HL-60 (cell line): ENCODE results near the gene PRAMEF7.
"Not testable (repeated sequence)": the region's sequence is repeated elsewhere in the genome, so short reads cannot be mapped to it uniquely, and the experiment has no call there.

Source experiments
- DNase-seq, 2 experiments: peaks; one replicate each; pipeline ENCODE4 v3.0.0-alpha.2; 2010 to 2020; ENCODE audit warnings: low read depth in 1 of 2, low spot score in 1 of 2
- H3K27ac ChIP-seq: fragments of 250-450 bp; sonication (Bioruptor Pico); replicated peaks from 2 replicates; pipeline ENCODE4 v1.5.1; 2020; ENCODE audit warnings: mild to moderate bottlenecking, moderate library complexity
- H3K27me3 ChIP-seq: fragments of 250-450 bp; sonication (Bioruptor Pico); 2 replicates; pipeline ENCODE4 v1.5.1; 2021; ENCODE audit warnings: mild to moderate bottlenecking, moderate library complexity; ENCODE audit not compliant: insufficient read depth, poor library complexity, severe bottlenecking
- H3K4me3 ChIP-seq: replicated peaks from 2 replicates; pipeline ENCODE4 v1.5.1; 2011; ENCODE audit warnings: mild to moderate bottlenecking, control low read depth, low read length; ENCODE audit not compliant: insufficient read depth
- long read RNA-seq: library from polyadenylated mRNA; unstranded; transcript quantifications from one replicate; pipeline ENCODE4 v2.0.0, GENCODE V29; 2020

Gene PRAMEF7
- long read RNA-seq = 0 reads

DNA sequence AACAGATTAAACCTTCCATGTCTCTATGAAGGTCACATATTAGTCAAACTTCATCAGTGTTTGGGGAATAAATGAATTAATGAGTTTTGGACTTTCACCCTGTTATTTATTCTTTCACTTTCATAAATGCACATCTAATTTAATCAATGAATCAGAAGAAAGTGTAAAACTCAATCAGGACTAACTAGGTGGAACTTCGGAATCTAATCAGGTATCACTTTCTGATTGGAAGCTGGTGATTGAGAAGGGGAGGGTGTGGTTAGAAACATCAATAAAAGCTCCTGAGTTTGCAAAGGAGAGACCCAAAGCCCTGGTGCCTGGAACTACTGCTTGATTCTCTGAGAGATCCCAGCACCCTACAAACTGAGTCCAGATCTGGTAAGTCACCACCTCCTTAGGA lies at the start of gene PRAMEF7:
Gene PRAMEF7 (plus strand): TSS at position 301 of the 400 bp plus-strand sequence. CDS start 1,083 bp downstream, outside the sequence.
- not testable (repeated sequence) for H3K27me3 ChIP-seq, DNase-seq, H3K27ac ChIP-seq, H3K4me3 ChIP-seq

DNA sequence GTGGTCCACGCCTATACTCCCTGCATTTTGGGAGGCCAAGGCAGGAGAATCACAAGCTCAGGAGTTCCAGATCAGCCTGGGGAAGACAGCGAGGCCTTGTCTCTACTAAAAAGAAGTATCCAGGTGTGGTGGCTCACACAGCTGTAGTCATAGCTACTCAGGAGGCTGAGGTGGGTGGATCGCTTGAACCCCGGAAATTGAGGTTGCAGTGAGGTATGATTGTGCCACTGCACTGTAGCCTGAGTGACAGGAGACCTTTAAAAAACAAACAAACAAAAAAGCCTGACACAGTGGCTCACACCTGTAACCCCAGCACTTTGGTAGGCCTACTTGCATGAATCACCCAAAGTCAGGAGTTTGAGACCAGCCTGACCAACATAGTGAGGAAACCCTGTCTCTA lies 38.0 kb upstream of the PRAMEF7 start:
- H3K27ac ChIP-seq, DNase-seq, H3K27me3 ChIP-seq: not testable (repeated sequence)

DNA sequence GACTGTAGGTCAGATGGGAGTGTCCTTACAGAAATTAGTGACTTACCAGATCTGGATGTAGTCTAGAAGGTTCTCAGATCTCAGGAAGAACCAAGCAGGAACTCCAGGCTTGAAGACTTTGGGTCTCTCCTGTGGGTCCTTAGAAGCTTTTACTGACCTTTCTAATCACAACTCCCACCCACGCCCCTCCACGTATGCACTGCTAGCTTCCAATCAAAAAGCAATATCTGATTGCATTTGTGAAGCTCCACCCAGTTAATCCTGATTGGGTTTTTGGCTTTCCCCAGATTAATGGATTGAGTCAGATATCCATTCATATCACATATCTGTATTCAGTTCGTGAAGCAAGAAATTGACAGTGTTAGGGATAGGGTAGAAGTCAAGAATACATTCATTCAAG lies 30.3 kb upstream of the PRAMEF7 start, which contains the start of gene PRAMEF4:
Gene PRAMEF4 (minus strand): TSS at position 101 of the 400 bp plus-strand sequence. CDS start 2,807 bp downstream, outside the sequence.
- not testable (repeated sequence) for H3K4me3 ChIP-seq, DNase-seq, H3K27me3 ChIP-seq, H3K27ac ChIP-seq

More for the DNA sequence above, 38.0 kb upstream of the PRAMEF7 start:
- not testable (repeated sequence) for H3K4me3 ChIP-seq

DNA sequence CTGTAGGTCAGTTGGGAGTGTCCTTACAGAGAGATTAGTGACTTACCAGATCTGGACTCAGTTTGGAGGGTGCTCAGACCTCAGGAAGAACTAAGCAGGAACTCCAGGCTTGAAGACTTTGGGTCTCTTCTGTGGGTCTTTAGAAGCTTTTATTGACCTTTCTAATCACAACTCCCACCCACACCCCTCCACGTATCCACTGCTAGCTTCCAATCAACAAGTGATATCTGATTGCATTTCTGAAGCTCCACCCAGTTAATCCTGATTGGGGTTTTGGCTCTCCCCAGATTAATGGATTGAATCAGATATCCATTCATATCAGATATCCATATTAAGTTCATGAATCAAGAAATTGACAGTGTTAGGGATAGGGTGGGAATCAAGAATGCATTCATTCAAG lies 18.2 kb upstream of the PRAMEF7 start, which contains the start of gene PRAMEF10:
Gene PRAMEF10 (minus strand): TSS at position 101 of the 400 bp plus-strand sequence. CDS start 2,423 bp downstream, outside the sequence.
- H3K27me3 ChIP-seq, H3K4me3 ChIP-seq, DNase-seq, H3K27ac ChIP-seq: not testable (repeated sequence)

DNA sequence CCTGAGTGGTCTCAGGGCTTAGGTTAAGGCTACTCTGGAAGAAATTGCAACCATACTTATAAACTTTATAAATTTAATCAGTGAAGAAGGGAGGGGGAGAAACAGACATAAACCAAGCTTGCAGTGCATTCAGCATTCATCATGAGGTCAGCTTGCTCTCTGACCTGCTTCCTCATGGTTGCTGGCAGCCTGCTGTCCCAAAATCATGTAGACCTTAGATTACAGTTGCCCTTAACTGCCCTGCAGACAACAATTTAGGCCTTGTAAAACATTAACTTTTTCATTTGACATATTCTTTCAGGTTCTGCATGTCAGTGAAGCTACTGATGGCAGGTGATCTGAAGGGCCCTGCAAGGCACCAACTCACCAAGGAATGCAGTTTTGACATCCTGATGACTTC lies 17.2 kb upstream of the PRAMEF7 start:
- H3K4me3 ChIP-seq, H3K27ac ChIP-seq, DNase-seq, H3K27me3 ChIP-seq: not testable (repeated sequence)

DNA sequence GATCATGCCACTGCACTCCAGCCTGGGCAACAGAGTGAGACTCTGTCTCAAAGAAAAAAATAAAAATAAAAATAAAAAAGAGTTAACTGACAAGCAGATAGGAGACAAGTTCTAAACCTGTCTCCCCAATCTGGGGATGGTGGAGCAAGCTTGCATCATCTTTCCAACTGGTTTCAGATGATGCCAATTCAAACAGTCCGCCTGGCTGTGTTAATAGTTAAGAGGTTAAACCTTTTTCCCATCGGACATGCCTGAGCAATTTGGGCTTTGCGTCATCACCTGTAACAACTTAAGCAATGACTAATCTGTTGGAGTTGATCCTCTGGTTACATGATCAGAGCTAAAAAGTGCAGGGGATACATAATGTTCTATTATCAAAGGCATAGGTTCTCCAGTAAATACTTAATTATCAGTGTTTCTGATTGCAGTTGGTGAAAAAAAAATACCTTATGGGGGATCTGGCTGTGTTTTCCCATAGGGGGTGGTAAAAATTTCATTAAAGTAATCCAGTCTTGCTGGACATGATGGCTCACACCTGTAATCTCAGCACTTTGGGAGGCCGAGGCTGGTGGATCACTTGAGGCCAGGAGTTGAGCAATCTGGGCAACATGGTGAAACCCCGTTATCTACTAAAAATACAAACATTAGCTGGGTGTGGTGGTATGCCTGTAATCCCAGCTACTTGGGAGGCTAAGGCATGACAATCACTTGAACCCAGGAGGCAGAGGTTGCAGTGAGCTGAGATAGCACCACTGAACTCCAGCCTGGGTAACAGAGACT lies 12.4 kb upstream of the PRAMEF7 start:
- not testable (repeated sequence) for H3K27ac ChIP-seq, H3K27me3 ChIP-seq, DNase-seq, H3K4me3 ChIP-seq

DNA sequence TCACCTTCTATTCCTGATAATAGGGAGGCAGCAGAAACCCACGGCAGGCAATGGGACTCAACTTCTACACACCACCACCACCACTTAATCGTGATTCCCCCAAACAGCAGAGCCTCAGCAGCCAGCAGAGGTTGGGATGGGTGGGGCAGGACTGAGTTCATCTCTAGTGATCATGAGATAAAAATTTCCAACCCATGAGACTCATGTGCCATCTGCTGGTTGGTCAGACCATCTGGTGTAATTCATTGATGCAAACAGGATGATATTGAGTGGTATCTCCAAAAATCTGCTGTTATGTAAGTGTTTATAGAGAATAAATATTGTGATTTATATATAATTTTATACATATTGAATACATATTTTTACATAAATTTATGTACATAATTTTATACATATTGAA lies 5.3 kb downstream of the PRAMEF7 start:
- not testable (repeated sequence) for DNase-seq

DNA sequence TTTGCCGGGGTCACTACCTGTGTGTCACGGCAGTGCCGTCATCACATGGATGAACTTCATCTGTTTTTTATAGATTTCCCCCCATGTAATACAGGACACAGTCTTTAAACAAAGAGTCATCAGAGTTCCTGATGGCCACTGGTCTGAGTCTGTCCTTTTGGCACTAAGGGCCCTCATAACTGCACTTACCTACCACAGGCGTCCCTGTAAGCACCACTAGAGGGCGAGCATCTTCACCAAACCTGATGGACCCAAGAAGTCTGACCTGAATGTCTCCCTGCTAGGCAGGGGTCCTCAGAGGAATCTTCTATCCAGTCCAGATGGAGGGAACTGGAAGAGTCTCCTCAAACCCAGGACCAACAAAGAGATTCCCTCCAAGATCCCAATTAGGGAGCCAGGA lies 8.0 kb downstream of the PRAMEF7 start:
- not testable (repeated sequence) for H3K4me3 ChIP-seq, DNase-seq, H3K27ac ChIP-seq, H3K27me3 ChIP-seq

More for the DNA sequence above, 5.3 kb downstream of the PRAMEF7 start:
- H3K27ac ChIP-seq, H3K4me3 ChIP-seq, H3K27me3 ChIP-seq: not testable (repeated sequence)

DNA sequence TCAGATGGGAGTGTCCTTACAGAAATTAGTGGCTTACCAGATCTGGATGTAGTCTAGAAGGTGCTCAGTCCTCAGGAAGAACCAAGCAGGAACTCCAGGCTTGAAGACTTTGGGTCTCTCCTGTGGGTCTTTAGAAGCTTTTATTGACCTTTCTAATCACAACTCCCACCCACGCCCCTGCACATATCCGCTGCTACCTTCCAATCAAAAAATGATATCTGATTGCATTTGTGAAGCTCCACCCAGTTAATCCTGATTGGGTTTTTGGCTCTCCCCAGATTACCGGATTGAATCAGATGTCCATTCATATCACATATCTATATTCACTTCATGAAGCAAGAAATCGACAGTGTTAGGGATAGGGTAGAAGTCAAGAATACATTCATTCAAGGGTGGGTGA lies 31.1 kb downstream of the PRAMEF7 start, which contains the start of gene PRAMEF6:
Gene PRAMEF6 (minus strand): TSS at position 101 of the 400 bp plus-strand sequence. CDS start 5,062 bp downstream, outside the sequence.
- not testable (repeated sequence) for DNase-seq, H3K4me3 ChIP-seq, H3K27ac ChIP-seq, H3K27me3 ChIP-seq
